ENCODE measurements around the gene CES1.
"Not testable (repeated sequence)": the region's sequence is repeated elsewhere in the genome, so short reads cannot be mapped to it uniquely, and the experiment has no call there.

CES1 gene

GRCh38 chr16:55832773-55833691, at the start of gene CES1:
CES1 (minus strand) TSS chr16:55833096; CDS start chr16:55833055, 41 bp downstream.
- no peak for DNase-seq (ENCODE audit: low read depth in 1 of 2, low spot score in 1 of 2)

GRCh38 chr16:55876854-55877253, 44.0 kb upstream of the CES1 start:
- DNase-seq (ENCODE audit: low read depth in 1 of 2, low spot score in 1 of 2) = no peak

GRCh38 chr16:55875273-55875672, 42.4 kb upstream of the CES1 start, which contains the start of gene CES5A:
CES5A (minus strand) TSS chr16:55875373; CDS start chr16:55875221, 152 bp downstream.
- DNase-seq (ENCODE audit: low read depth in 1 of 2, low spot score in 1 of 2) = no peak

- DNase-seq (ENCODE audit: low read depth in 1 of 2, low spot score in 1 of 2) = no peak
Measured at GRCh38 chr16:55873122-55873521, 40.2 kb upstream of the CES1 start.

- no peak for DNase-seq (ENCODE audit: low read depth in 1 of 2, low spot score in 1 of 2)
Measured at GRCh38 chr16:55872130-55872529, 39.2 kb upstream of the CES1 start.

GRCh38 chr16:55871411-55872038, 38.6 kb upstream of the CES1 start:
- no peak for DNase-seq (ENCODE audit: low read depth in 1 of 2, low spot score in 1 of 2)

- DNase-seq (ENCODE audit: low read depth in 1 of 2, low spot score in 1 of 2) = no peak
Measured at GRCh38 chr16:55868980-55869379, 36.1 kb upstream of the CES1 start.

GRCh38 chr16:55868137-55868536, 35.2 kb upstream of the CES1 start:
- DNase-seq (ENCODE audit: low read depth in 1 of 2, low spot score in 1 of 2) = no peak

GRCh38 chr16:55861288-55861687, 28.4 kb upstream of the CES1 start:
- no peak for DNase-seq (ENCODE audit: low read depth in 1 of 2, low spot score in 1 of 2)

GRCh38 chr16:55857650-55858049, 24.8 kb upstream of the CES1 start:
- DNase-seq (ENCODE audit: low read depth in 1 of 2, low spot score in 1 of 2) = not testable (repeated sequence)

- no peak for DNase-seq (ENCODE audit: low read depth in 1 of 2, low spot score in 1 of 2)
Measured at GRCh38 chr16:55856950-55857349, 24.1 kb upstream of the CES1 start.

GRCh38 chr16:55853114-55853513, 20.2 kb upstream of the CES1 start:
- DNase-seq (ENCODE audit: low read depth in 1 of 2, low spot score in 1 of 2) = no peak

- no peak for DNase-seq (ENCODE audit: low read depth in 1 of 2, low spot score in 1 of 2)
Measured at GRCh38 chr16:55849536-55849935, 16.6 kb upstream of the CES1 start.

GRCh38 chr16:55846598-55847346, 13.9 kb upstream of the CES1 start:
- DNase-seq (ENCODE audit: low read depth in 1 of 2, low spot score in 1 of 2) = no peak

GRCh38 chr16:55843105-55843395, 10.2 kb upstream of the CES1 start:
- DNase-seq (ENCODE audit: low read depth in 1 of 2, low spot score in 1 of 2) = no peak

GRCh38 chr16:55842369-55843104, 9.6 kb upstream of the CES1 start:
- no peak for DNase-seq (ENCODE audit: low read depth in 1 of 2, low spot score in 1 of 2)

- no peak for DNase-seq (ENCODE audit: low read depth in 1 of 2, low spot score in 1 of 2)
Measured at GRCh38 chr16:55839115-55839514, 6.2 kb upstream of the CES1 start.

GRCh38 chr16:55836158-55836611, 3.3 kb upstream of the CES1 start:
- DNase-seq (ENCODE audit: low read depth in 1 of 2, low spot score in 1 of 2) = no peak

- no peak for DNase-seq (ENCODE audit: low read depth in 1 of 2, low spot score in 1 of 2)
Measured at GRCh38 chr16:55835581-55835980, 2.7 kb upstream of the CES1 start.

- DNase-seq (ENCODE audit: low read depth in 1 of 2, low spot score in 1 of 2) = not testable (repeated sequence)
Measured at GRCh38 chr16:55835173-55835572, 2.3 kb upstream of the CES1 start.

GRCh38 chr16:55834049-55834448, 1.2 kb upstream of the CES1 start:
- no peak for DNase-seq (ENCODE audit: low read depth in 1 of 2, low spot score in 1 of 2)
